Sigmoid colon (tissue), 7 donors: ENCODE measurements around the gene CCL11. TPM values are rescaled to one million over a fixed set of nuclear protein-coding genes. Genes with fewer than 3 reads are reported as not detected.
A peak's percentile ranks its signal among the peaks of the same experiment; 100 is the strongest.

Source experiments
- DNase-seq: peaks from one replicate; pipeline ENCODE4 v3.0.0-alpha.2; 2019
- H3K27ac ChIP-seq, 4 donors: fragments of 200-600 bp; sonication (generic); one replicate each; pipeline ENCODE4 v1.5.1; 2016 to 2019; ENCODE audit warnings: mild to moderate bottlenecking in 1 of 4
- H3K27me3 ChIP-seq, 3 donors: fragments of 200-600 bp; sonication (generic); one replicate each; pipeline ENCODE4 v1.5.1; 2019; ENCODE audit warnings: mild to moderate bottlenecking in 1 of 3
- H3K36me3 ChIP-seq, 4 donors: fragments of 200-600 bp; sonication (generic); one replicate each; pipeline ENCODE4 v1.5.1; 2016 to 2019
- H3K4me1 ChIP-seq, 4 donors: fragments of 200-600 bp; sonication (generic); one replicate each; pipeline ENCODE4 v1.5.1; 2017 to 2019
- H3K4me3 ChIP-seq, 4 donors: fragments of 200-600 bp; sonication (generic); one replicate each; pipeline ENCODE4 v1.5.1; 2017 to 2019; ENCODE audit warnings: mild to moderate bottlenecking in 2 of 4, moderate library complexity in 1 of 4
- H3K9me3 ChIP-seq, 4 donors: fragments of 200-600 bp in 3 of 4; sonication (generic) in 3 of 4; one replicate each; pipeline versions ENCODE4 v1.5.1 to v1.6.1; 2013 to 2019
- CTCF ChIP-seq, 4 experiments: fragments of 450-650 bp in 3 of 4; fragments of 200-600 bp in 1 of 4; IDR thresholded peaks; one replicate each; pipeline ENCODE4 v1.5.1; 2016 to 2019; ENCODE audit warnings: antibody characterized with exemption in 4 of 4, mild to moderate bottlenecking in 3 of 4, moderate library complexity in 2 of 4
- EP300 ChIP-seq, 4 donors: sonication (generic); formaldehyde crosslinking; IDR thresholded peaks; one replicate each; pipeline ENCODE4 v1.6.1; 2017; ENCODE audit warnings: antibody characterized with exemption in 4 of 4
- POLR2A ChIP-seq, 2 donors: fragments of 450-650 bp; IDR thresholded peaks; one replicate each; pipeline ENCODE4 v1.6.1; 2016; ENCODE audit warnings: antibody characterized with exemption in 2 of 2, mild to moderate bottlenecking in 2 of 2, moderate library complexity in 2 of 2
- POLR2AphosphoS5 ChIP-seq, 4 donors: sonication (generic); formaldehyde crosslinking; IDR thresholded peaks; one replicate each; pipeline ENCODE4 v1.6.1; 2017; ENCODE audit warnings: antibody characterized with exemption in 4 of 4
- WGBS, 2 donors: extraction: QIAGEN DNeasy Blood & Tissue Kit; methylation state at CpG; one replicate each; pipeline ENCODE4 v1.1.7; 2013; 5-methylcytosine and 5-hydroxymethylcytosine counted together
- intact Hi-C: fragments of 100-400 bp; cut with DNase I; formaldehyde crosslinking; loops from one replicate; pipeline ENCODE4 v1.15.1; 2023
- polyA plus RNA-seq, 3 donors: library from polyadenylated mRNA; stranded (reverse); fragments of 200-250 nt; gene quantifications; one replicate each; pipeline ENCODE4 v1.2.3, GENCODE V29; 2013
- total RNA-seq, 4 donors: library from RNA; depleted of rRNA; stranded (reverse); fragments of >200 nt; gene quantifications; one replicate each; pipeline ENCODE4 v1.1.0, GENCODE V29; 2016
- donor health status: healthy with polysubstance abuse.
- donor health status: Bipolar disorder and iron deficiency.
- donor health status: healthy.

CCL11 gene
- total and polyA plus RNA-seq, 7 donors: 3.0 to 62.6 (median 24.6) TPM

- no peaks in the 10 kb centered on the region for H3K9me3 ChIP-seq
- no peaks in the 10 kb centered on the region for H3K36me3 ChIP-seq
- no peaks in the 10 kb centered on the region for H3K27me3 ChIP-seq
- WGBS, 2 donors: 35 to 40% methylated on average over 5 of the region's 5 CpGs
- peak overlapping the region; percentile 19 to 50 (median 42) for H3K4me3 ChIP-seq
- no peak for DNase-seq
- H3K27ac ChIP-seq: peak overlapping the region; percentile 80 to 92 (median 84)
- intact Hi-C loops: loop anchor here (1.0 kb wide), 1 partner anchor 55 kb away; no protein-coding TSS in a partner anchor
- H3K4me1 ChIP-seq: peaks cover 0 to 66% (median 56%) of the 10 kb centered on the region in 4 donors
- peak; percentile 0 to 22 for TF ChIP-seq POLR2A (IDR thresholded peaks at IDR 0.05)
- no peak for TF ChIP-seq POLR2AphosphoS5 (IDR thresholded peaks at IDR 0.05)
These were observed 30.2 kb upstream of the CCL11 start for GRCh38 chr17:34255381-34255732.

GRCh38 chr17:34255841-34256240 is 29.7 kb upstream of the CCL11 start:
- H3K36me3 ChIP-seq: no peaks in the 10 kb centered on the region
- H3K9me3 ChIP-seq: no peaks in the 10 kb centered on the region
- peak overlapping the region; percentile 19 to 50 (median 42) for H3K4me3 ChIP-seq
- peak overlapping the region; percentile 80 to 92 (median 84) for H3K27ac ChIP-seq
- peaks cover 0 to 61% (median 52%) of the 10 kb centered on the region in 4 donors for H3K4me1 ChIP-seq
- no peak for DNase-seq
- TF ChIP-seq CTCF (IDR thresholded peaks at IDR 0.05) (no peak), POLR2A (IDR thresholded peaks at IDR 0.05) (no peak), POLR2AphosphoS5 (IDR thresholded peaks at IDR 0.05) (no peak)
- 63 to 72% methylated on average over 1 of the region's 1 CpG for WGBS, 2 donors
- intact Hi-C loops: loop anchor here (1.0 kb wide), 1 partner anchor 56 kb away; no protein-coding TSS in a partner anchor
- no peaks in the 10 kb centered on the region for H3K27me3 ChIP-seq

- Histone ChIP-seq H3K9me3 (no peaks in the 10 kb centered on the region), H3K4me3 (peak overlapping the region in 1 of 4 donors; percentile 44), H3K4me1 (peaks cover 0 to 45% (median 36%) of the 10 kb centered on the region in 4 donors), H3K27ac (no peak overlapping the region), H3K36me3 (no peaks in the 10 kb centered on the region), H3K27me3 (no peaks in the 10 kb centered on the region)
- TF ChIP-seq EP300 (IDR thresholded peaks at IDR 0.05): no peak
- TF ChIP-seq POLR2A (IDR thresholded peaks at IDR 0.05): no peak
- no peak for TF ChIP-seq CTCF (IDR thresholded peaks at IDR 0.05)
- no peak for TF ChIP-seq POLR2AphosphoS5 (IDR thresholded peaks at IDR 0.05)
- no peak for DNase-seq
- 65 to 79% methylated on average over 5 of the region's 5 CpGs for WGBS, 2 donors
- intact Hi-C loops: no loop called here
These were observed 28.1 kb upstream of the CCL11 start for GRCh38 chr17:34257299-34257985.

GRCh38 chr17:34257986-34258326 is 27.6 kb upstream of the CCL11 start:
- DNase-seq: no peak
- H3K36me3 ChIP-seq: no peaks in the 10 kb centered on the region
- no peak overlapping the region for H3K4me3 ChIP-seq
- no peaks in the 10 kb centered on the region for H3K9me3 ChIP-seq
- intact Hi-C loops: no loop called here
- no peaks in the 10 kb centered on the region for H3K27me3 ChIP-seq
- peaks cover 0 to 40% (median 30%) of the 10 kb centered on the region in 4 donors for H3K4me1 ChIP-seq
- WGBS, 2 donors: 78 to 84% methylated on average over 1 of the region's 1 CpG
- TF ChIP-seq POLR2A (IDR thresholded peaks at IDR 0.05): no peak
- TF ChIP-seq POLR2AphosphoS5 (IDR thresholded peaks at IDR 0.05): no peak
- no peak for TF ChIP-seq CTCF (IDR thresholded peaks at IDR 0.05)
- peak overlapping the region in 1 of 4 donors; percentile 18 for H3K27ac ChIP-seq

- intact Hi-C loops: no loop called here
- Histone ChIP-seq H3K9me3 (no peaks in the 10 kb centered on the region), H3K27ac (no peak overlapping the region), H3K4me3 (no peak overlapping the region), H3K27me3 (no peaks in the 10 kb centered on the region), H3K4me1 (peaks cover 0 to 28% (median 19%) of the 10 kb centered on the region in 4 donors), H3K36me3 (no peaks in the 10 kb centered on the region)
- TF ChIP-seq POLR2A (IDR thresholded peaks at IDR 0.05) (no peak), CTCF (IDR thresholded peaks at IDR 0.05) (no peak), EP300 (IDR thresholded peaks at IDR 0.05) (no peak), POLR2AphosphoS5 (IDR thresholded peaks at IDR 0.05) (no peak)
- DNase-seq: no peak
These were observed 26.4 kb upstream of the CCL11 start for GRCh38 chr17:34259146-34259545.
